Hepatocyte (in vitro differentiated cells): ENCODE measurements around the gene SCML2. TPM values are rescaled to one million over a fixed set of nuclear protein-coding genes. Genes with fewer than 3 reads are reported as not detected.

ENCODE experiments used
- DNase-seq: peaks from one replicate; pipeline ENCODE4 v3.0.0-alpha.2; 2016; ENCODE audit warnings: low spot score
- H2AFZ ChIP-seq: fragments of 200-600 bp; sonication (generic); 2 replicates; pipeline ENCODE4 v1.6.0; 2016; ENCODE audit warnings: antibody characterized with exemption, mild to moderate bottlenecking
- H3K27ac ChIP-seq: fragments of 200-600 bp; sonication (generic); 2 replicates; pipeline ENCODE4 v1.5.1; 2016; ENCODE audit warnings: mild to moderate bottlenecking
- H3K27me3 ChIP-seq: fragments of 200-600 bp; sonication (generic); 2 replicates; pipeline ENCODE4 v1.6.1; 2016
- H3K36me3 ChIP-seq: fragments of 200-600 bp; sonication (generic); replicated peaks from 2 replicates; pipeline ENCODE4 v1.5.1; 2016; ENCODE audit warnings: low read depth; ENCODE audit not compliant: insufficient read depth
- H3K4me1 ChIP-seq: fragments of 200-600 bp; sonication (generic); 2 replicates; pipeline ENCODE4 v1.5.1; 2016; ENCODE audit warnings: mild to moderate bottlenecking, moderate library complexity; ENCODE audit not compliant: insufficient read depth
- H3K4me2 ChIP-seq: fragments of 200-600 bp; sonication (generic); 2 replicates; pipeline ENCODE4 v1.6.0; 2016
- H3K4me3 ChIP-seq: fragments of 200-600 bp; sonication (generic); 2 replicates; pipeline ENCODE4 v1.5.1; 2016; ENCODE audit warnings: mild to moderate bottlenecking
- H3K79me2 ChIP-seq: fragments of 200-600 bp; sonication (generic); 2 replicates; pipeline ENCODE4 v1.6.0; 2017; ENCODE audit warnings: mild to moderate bottlenecking
- H3K9me2 ChIP-seq: fragments of 200-600 bp; sonication (generic); replicated peaks from 2 replicates; pipeline ENCODE4 v1.6.0; 2017; ENCODE audit warnings: mild to moderate bottlenecking; ENCODE audit not compliant: insufficient read depth
- H3K9me3 ChIP-seq: fragments of 200-600 bp; sonication (generic); 2 replicates; pipeline ENCODE4 v1.5.1; 2016; ENCODE audit warnings: low read depth, mild to moderate bottlenecking
- H4K20me1 ChIP-seq: fragments of 200-600 bp; sonication (generic); 2 replicates; pipeline ENCODE4 v1.6.0; 2016; ENCODE audit warnings: mild to moderate bottlenecking; ENCODE audit not compliant: insufficient read depth, poor library complexity, severe bottlenecking
- EZH2 ChIP-seq: fragments of 200-600 bp; sonication (generic); IDR thresholded peaks from 2 replicates; pipeline ENCODE4 v1.6.1; 2016; ENCODE audit warnings: antibody characterized with exemption, mild to moderate bottlenecking, borderline replicate concordance
- EZH2phosphoT487 ChIP-seq: fragments of 200-600 bp; sonication (generic); IDR thresholded peaks from one replicate; pipeline ENCODE4 v1.6.1; 2018; ENCODE audit warnings: antibody characterized with exemption, mild to moderate bottlenecking, low read depth, moderate library complexity; ENCODE audit not compliant: unreplicated experiment, severe bottlenecking
- WGBS: methylation state at CpG from one replicate; pipeline ENCODE4 v1.1.6; 2016; ENCODE audit warnings: low lambda C conversion rate; ENCODE audit errors: missing lambda C conversion rate; 5-methylcytosine and 5-hydroxymethylcytosine counted together
- polyA plus RNA-seq: library from polyadenylated mRNA; unstranded; fragments of >200 nt; fragmentation: Nextera tagmentation; extraction: Ambion mirVana; gene quantifications from 2 replicates; pipeline ENCODE4 v1.2.1, GENCODE V29; 2016
- total RNA-seq: library from RNA; depleted of rRNA; stranded (reverse); fragments of >200 nt; gene quantifications from 2 replicates; pipeline ENCODE4 v1.2.3, GENCODE V29; 2014
- TF ChIP-seq, protein P1 (sequence below): fragments of 200-600 bp; sonication (generic); IDR thresholded peaks from 2 replicates; pipeline ENCODE4 v1.5.1; 2016; ENCODE audit warnings: antibody characterized with exemption, mild to moderate bottlenecking; ENCODE audit not compliant: poor library complexity

Gene SCML2
- total and polyA plus RNA-seq, 2 experiments from 2014 or later, result 3.6 to 4.5 TPM

- H3K4me2 ChIP-seq, result no peak overlapping the region
- no peak overlapping the region for H3K4me3 ChIP-seq
- DNase-seq, result no peak
- no peaks in the 10 kb centered on the region for H3K9me2 ChIP-seq
- 54% methylated on average over 4 of the region's 4 CpGs for WGBS
- no peaks in the 10 kb centered on the region for H3K79me2 ChIP-seq
- H3K27me3 ChIP-seq, result no peaks in the 10 kb centered on the region
- TF ChIP-seq EZH2 (no peak), EZH2phosphoT487 (no peak)
- TF ChIP-seq, protein P1, sequence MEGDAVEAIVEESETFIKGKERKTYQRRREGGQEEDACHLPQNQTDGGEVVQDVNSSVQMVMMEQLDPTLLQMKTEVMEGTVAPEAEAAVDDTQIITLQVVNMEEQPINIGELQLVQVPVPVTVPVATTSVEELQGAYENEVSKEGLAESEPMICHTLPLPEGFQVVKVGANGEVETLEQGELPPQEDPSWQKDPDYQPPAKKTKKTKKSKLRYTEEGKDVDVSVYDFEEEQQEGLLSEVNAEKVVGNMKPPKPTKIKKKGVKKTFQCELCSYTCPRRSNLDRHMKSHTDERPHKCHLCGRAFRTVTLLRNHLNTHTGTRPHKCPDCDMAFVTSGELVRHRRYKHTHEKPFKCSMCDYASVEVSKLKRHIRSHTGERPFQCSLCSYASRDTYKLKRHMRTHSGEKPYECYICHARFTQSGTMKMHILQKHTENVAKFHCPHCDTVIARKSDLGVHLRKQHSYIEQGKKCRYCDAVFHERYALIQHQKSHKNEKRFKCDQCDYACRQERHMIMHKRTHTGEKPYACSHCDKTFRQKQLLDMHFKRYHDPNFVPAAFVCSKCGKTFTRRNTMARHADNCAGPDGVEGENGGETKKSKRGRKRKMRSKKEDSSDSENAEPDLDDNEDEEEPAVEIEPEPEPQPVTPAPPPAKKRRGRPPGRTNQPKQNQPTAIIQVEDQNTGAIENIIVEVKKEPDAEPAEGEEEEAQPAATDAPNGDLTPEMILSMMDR, result no peak
- H3K36me3 ChIP-seq, result no peaks in the 10 kb centered on the region
- H3K9me3 ChIP-seq, result no peaks in the 10 kb centered on the region
- H3K27ac ChIP-seq, result no peak overlapping the region
- no peaks in the 10 kb centered on the region for H3K4me1 ChIP-seq
- no peaks in the 10 kb centered on the region for H4K20me1 ChIP-seq
- no peak overlapping the region for H2AFZ ChIP-seq
These were observed 13.9 kb upstream of the SCML2 start for GRCh38 chrX:18368402-18368801.

- WGBS, result 75% methylated on average over 4 of the region's 4 CpGs
- DNase-seq, result no peak
- H2AFZ ChIP-seq, result no peak overlapping the region
- H3K9me3 ChIP-seq, result no peaks in the 10 kb centered on the region
- no peaks in the 10 kb centered on the region for H3K27me3 ChIP-seq
- no peaks in the 10 kb centered on the region for H3K4me1 ChIP-seq
- H3K4me3 ChIP-seq, result no peak overlapping the region
- H3K27ac ChIP-seq, result no peak overlapping the region
- H3K9me2 ChIP-seq, result no peaks in the 10 kb centered on the region
- no peak for TF ChIP-seq EZH2phosphoT487
- TF ChIP-seq, protein P1, result no peak
- no peaks in the 10 kb centered on the region for H3K79me2 ChIP-seq
- no peaks in the 10 kb centered on the region for H3K36me3 ChIP-seq
- no peak overlapping the region for H3K4me2 ChIP-seq
- no peaks in the 10 kb centered on the region for H4K20me1 ChIP-seq
These were observed 6.4 kb upstream of the SCML2 start for GRCh38 chrX:18360867-18361266.

DNA sequence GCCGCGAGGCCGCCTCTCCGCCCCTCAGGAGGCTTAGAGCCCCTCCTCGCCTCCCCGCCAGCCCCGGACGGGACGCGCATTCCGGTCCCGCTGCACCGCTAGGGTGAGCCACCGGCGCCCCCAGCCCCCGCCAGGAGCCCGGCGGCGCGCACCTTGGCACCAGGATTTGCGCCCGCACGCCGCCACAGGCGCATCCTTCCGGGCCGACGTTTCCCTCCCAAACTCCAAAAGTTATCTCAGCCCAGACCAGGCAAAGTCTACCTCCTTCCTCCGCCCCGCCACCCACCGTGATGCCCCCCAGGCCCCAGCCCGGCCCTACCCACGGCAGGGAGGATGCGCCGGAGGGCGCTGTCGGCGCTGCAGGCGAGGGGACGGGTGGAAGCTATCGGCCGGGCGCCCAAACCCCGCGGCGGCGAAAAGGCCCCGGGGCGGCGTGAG lies 538 bp downstream of the SCML2 start:
- Histone ChIP-seq H3K79me2 (peaks cover 16% of the 10 kb centered on the region), H3K27me3 (no peaks in the 10 kb centered on the region), H3K9me3 (no peaks in the 10 kb centered on the region), H3K9me2 (no peaks in the 10 kb centered on the region), H4K20me1 (no peaks in the 10 kb centered on the region), H3K27ac (peak overlapping the region; percentile 74), H3K4me2 (peak overlapping the region; percentile 76), H2AFZ (peak overlapping the region; percentile 56), H3K4me3 (peak overlapping the region; percentile 30), H3K36me3 (no peaks in the 10 kb centered on the region), H3K4me1 (no peaks in the 10 kb centered on the region)
- WGBS, result 40% methylated on average over 42 of the region's 50 CpGs
- DNase-seq, result peak; percentile 38
- TF ChIP-seq EZH2phosphoT487 (no peak), EZH2 (no peak)
- TF ChIP-seq, protein P1, result no peak

DNA sequence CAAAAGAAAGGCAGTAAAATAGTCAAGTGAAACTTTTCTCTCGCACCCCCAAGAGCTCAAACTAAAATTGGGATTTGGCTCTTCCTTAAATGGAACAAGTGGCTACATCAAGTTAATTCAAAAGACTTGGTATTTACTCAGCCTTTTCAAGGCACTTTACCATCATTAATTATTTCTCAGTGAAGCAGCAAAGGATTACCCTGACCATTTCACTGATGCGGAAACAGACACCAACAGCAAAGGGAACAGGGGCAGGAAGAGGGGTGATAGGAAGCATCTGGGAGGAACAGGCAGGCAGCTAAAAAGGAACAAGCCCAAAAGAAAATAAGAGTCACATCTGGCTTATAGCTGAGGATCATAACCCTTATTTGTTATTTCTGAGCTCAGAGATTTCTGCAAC lies 2.7 kb downstream of the SCML2 start:
- DNase-seq, result no peak
- 86% methylated on average over 2 of the region's 2 CpGs for WGBS
- H3K9me2 ChIP-seq, result no peaks in the 10 kb centered on the region
- no peak overlapping the region for H2AFZ ChIP-seq
- H3K4me1 ChIP-seq, result no peaks in the 10 kb centered on the region
- no peaks in the 10 kb centered on the region for H3K9me3 ChIP-seq
- no peak overlapping the region for H3K27ac ChIP-seq
- H3K79me2 ChIP-seq, result peaks cover 16% of the 10 kb centered on the region
- H3K4me3 ChIP-seq, result no peak overlapping the region
- H3K27me3 ChIP-seq, result no peaks in the 10 kb centered on the region
- no peak for TF ChIP-seq EZH2
- no peak for TF ChIP-seq EZH2phosphoT487
- TF ChIP-seq, protein P1, result no peak
- no peak overlapping the region for H3K4me2 ChIP-seq
- no peaks in the 10 kb centered on the region for H3K36me3 ChIP-seq
- H4K20me1 ChIP-seq, result no peaks in the 10 kb centered on the region
